Stimulated activated CD8-positive, alpha-beta memory T cell treated with anti-CD3 and anti-CD28 coated beads, Interleukin-12 subunit alpha, Interleukin-12 subunit beta, amount 100 ng/mL, for 1 hour (primary cell): ENCODE measurements around the gene LAD1.

ENCODE experiments used
- DNase-seq: peaks from one replicate; pipeline ENCODE4 v3.0.0-alpha.2; 2020; ENCODE audit warnings: low read depth

LAD1 gene

GRCh38 chr1:201361652-201362504 lies 37.2 kb downstream of the LAD1 start:
- DNase-seq = no peak

- no peak for DNase-seq
These were observed 38.0 kb downstream of the LAD1 start for GRCh38 chr1:201360901-201361651.

- no peak for DNase-seq
These were observed 38.6 kb downstream of the LAD1 start for GRCh38 chr1:201360486-201360885.

GRCh38 chr1:201359873-201360210 lies 39.3 kb downstream of the LAD1 start:
- DNase-seq = no peak

- no peak for DNase-seq
These were observed 39.9 kb downstream of the LAD1 start for GRCh38 chr1:201359031-201359872.

- no peak for DNase-seq
These were observed 40.5 kb downstream of the LAD1 start for GRCh38 chr1:201358596-201358995.

- DNase-seq = no peak
These were observed 41.3 kb downstream of the LAD1 start for GRCh38 chr1:201357636-201358348.

- no peak for DNase-seq
These were observed 41.9 kb downstream of the LAD1 start for GRCh38 chr1:201357211-201357610.

- no peak for DNase-seq
These were observed 42.4 kb downstream of the LAD1 start for GRCh38 chr1:201356701-201357100.

- DNase-seq = no peak
These were observed 42.9 kb downstream of the LAD1 start for GRCh38 chr1:201356236-201356635.

GRCh38 chr1:201355471-201355870 lies 43.7 kb downstream of the LAD1 start:
- no peak for DNase-seq

GRCh38 chr1:201354901-201355295 lies 44.2 kb downstream of the LAD1 start:
- DNase-seq = no peak

GRCh38 chr1:201354151-201354900 lies 44.8 kb downstream of the LAD1 start:
- DNase-seq = no peak

GRCh38 chr1:201353186-201353940 lies 45.8 kb downstream of the LAD1 start:
- no peak for DNase-seq

GRCh38 chr1:201351617-201352016 lies 47.5 kb downstream of the LAD1 start:
- no peak for DNase-seq

- no peak for DNase-seq
These were observed 48.2 kb downstream of the LAD1 start for GRCh38 chr1:201350884-201351283.

GRCh38 chr1:201350361-201350725 lies 48.8 kb downstream of the LAD1 start:
- no peak for DNase-seq

- no peak for DNase-seq
These were observed 50.0 kb downstream of the LAD1 start for GRCh38 chr1:201349092-201349491.

- no peak for DNase-seq
These were observed 50.9 kb downstream of the LAD1 start for GRCh38 chr1:201348211-201348566.

GRCh38 chr1:201347498-201348210 lies 51.5 kb downstream of the LAD1 start:
- DNase-seq = no peak
